G401 (cell line): Measurements from ENCODE around the gene ANO8. TPM values are rescaled to one million over a fixed set of nuclear protein-coding genes. Genes with fewer than 3 reads are reported as not detected.

Experiments used
- total RNA-seq: library from RNA; depleted of rRNA; stranded (reverse); fragments of >200 nt; shearing (Covaris generic); gene quantifications from 2 replicates; pipeline ENCODE4 v1.2.3, GENCODE V29; 2014; rRNA removed

ANO8 gene
- total RNA-seq, 1 experiment from 2014 or later, result 3.1 TPM

Other genes with a start within 250 kb of the ANO8 start
- 22.0 and 29.7 TPM in 2 replicates for gene USE1, start 119.5 kb downstream of the ANO8 start, total RNA-seq
- 14.8 and 21.7 TPM in 2 replicates for gene OCEL1, start 108.6 kb downstream of the ANO8 start, total RNA-seq
- gene NR2F6, start 88.9 kb downstream of the ANO8 start, total RNA-seq, result 232 and 271 TPM in 2 replicates
- gene USHBP1, start 70.1 kb downstream of the ANO8 start, total RNA-seq, result 0.41 and 4.9 TPM in 2 replicates
- gene BABAM1, start 67.4 kb downstream of the ANO8 start, total RNA-seq, result 166 and 237 TPM in 2 replicates
- gene ANKLE1, start 53.0 kb downstream of the ANO8 start, total RNA-seq, result 0.06 and 1.3 TPM in 2 replicates
- 57.6 and 60.6 TPM in 2 replicates for gene ABHD8, start 31.4 kb downstream of the ANO8 start, total RNA-seq
- gene MRPL34, start 29.0 kb downstream of the ANO8 start, total RNA-seq, result 19.0 and 25.4 TPM in 2 replicates
- 15.0 and 28.2 TPM in 2 replicates for gene DDA1, start 25.3 kb downstream of the ANO8 start, total RNA-seq
- 35.0 and 41.1 TPM in 2 replicates for gene GTPBP3, start 2.7 kb upstream of the ANO8 start, total RNA-seq
- not detected in 2 replicates for gene PLVAP, start 42.5 kb upstream of the ANO8 start, total RNA-seq
- 0.71 and 1.8 TPM in 2 replicates for gene CCDC194, start 59.3 kb upstream of the ANO8 start, total RNA-seq
- gene BST2, start 70.8 kb upstream of the ANO8 start, total RNA-seq, result 174 and 187 TPM in 2 replicates
- gene MVB12A, start 85.2 kb upstream of the ANO8 start, total RNA-seq, result 76.7 and 112 TPM in 2 replicates
- gene TMEM221, start 113.8 kb upstream of the ANO8 start, total RNA-seq, result 0.49 and 1.6 TPM in 2 replicates
- not detected in 2 replicates for gene NXNL1, start 126.1 kb upstream of the ANO8 start, total RNA-seq
- 9.5 and 10.3 TPM in 2 replicates for gene SLC27A1, start 135.7 kb upstream of the ANO8 start, total RNA-seq
- gene PGLS, start 176.8 kb upstream of the ANO8 start, total RNA-seq, result 111 and 141 TPM in 2 replicates
- gene COLGALT1, start 220.8 kb upstream of the ANO8 start, total RNA-seq, result 73.2 and 75.4 TPM in 2 replicates